OCI-LY7 (cell line): ENCODE data around the gene KRT3.

Experiments used
- EZH2phosphoT487 ChIP-seq: fragments of 200-600 bp; sonication (generic); IDR thresholded peaks from 2 replicates; pipeline ENCODE4 v1.6.1; 2018; ENCODE audit warnings: low read depth, borderline replicate concordance, mild to moderate bottlenecking, mixed run types, antibody characterized with exemption, low read length, moderate library complexity, mixed read lengths
- TF ChIP-seq, protein P1 (sequence below): fragments of 200-600 bp; sonication (generic); conservative IDR thresholded peaks from 2 replicates; pipeline ENCODE4 v1.5.1; 2014; ENCODE audit warnings: mild to moderate bottlenecking, antibody characterized with exemption, low read length, moderate library complexity, mixed read lengths

- TF ChIP-seq, protein P1, sequence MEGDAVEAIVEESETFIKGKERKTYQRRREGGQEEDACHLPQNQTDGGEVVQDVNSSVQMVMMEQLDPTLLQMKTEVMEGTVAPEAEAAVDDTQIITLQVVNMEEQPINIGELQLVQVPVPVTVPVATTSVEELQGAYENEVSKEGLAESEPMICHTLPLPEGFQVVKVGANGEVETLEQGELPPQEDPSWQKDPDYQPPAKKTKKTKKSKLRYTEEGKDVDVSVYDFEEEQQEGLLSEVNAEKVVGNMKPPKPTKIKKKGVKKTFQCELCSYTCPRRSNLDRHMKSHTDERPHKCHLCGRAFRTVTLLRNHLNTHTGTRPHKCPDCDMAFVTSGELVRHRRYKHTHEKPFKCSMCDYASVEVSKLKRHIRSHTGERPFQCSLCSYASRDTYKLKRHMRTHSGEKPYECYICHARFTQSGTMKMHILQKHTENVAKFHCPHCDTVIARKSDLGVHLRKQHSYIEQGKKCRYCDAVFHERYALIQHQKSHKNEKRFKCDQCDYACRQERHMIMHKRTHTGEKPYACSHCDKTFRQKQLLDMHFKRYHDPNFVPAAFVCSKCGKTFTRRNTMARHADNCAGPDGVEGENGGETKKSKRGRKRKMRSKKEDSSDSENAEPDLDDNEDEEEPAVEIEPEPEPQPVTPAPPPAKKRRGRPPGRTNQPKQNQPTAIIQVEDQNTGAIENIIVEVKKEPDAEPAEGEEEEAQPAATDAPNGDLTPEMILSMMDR = no peak
- no peak for TF ChIP-seq EZH2phosphoT487
Measured at GRCh38 chr12:52782502-52782901, 13.4 kb downstream of the KRT3 start.
